HepG2 (cell line): ENCODE results near the gene NFATC3. TPM values are rescaled to one million over a fixed set of nuclear protein-coding genes. Genes with fewer than 3 reads are reported as not detected.

Source experiments
- BRD4 ChIP-seq: sonication (generic); formaldehyde crosslinking; IDR thresholded peaks from 2 replicates; pipeline ENCODE4 v1.4.0; 2020; ENCODE audit warnings: missing genetic modification reagents
- FOXP1 ChIP-seq, 2 experiments: fragments of 450-650 bp in 1 of 2; IDR thresholded peaks; 2 replicates each; pipeline ENCODE4 v1.6.1; 2017 to 2018; ENCODE audit warnings: antibody characterized with exemption in 1 of 2
- MEIS2 ChIP-seq: sonication (generic); formaldehyde crosslinking; IDR thresholded peaks from 2 replicates; pipeline ENCODE4 v1.9.0; 2021; ENCODE audit warnings: mild to moderate bottlenecking, missing genetic modification reagents
- ZFP37 ChIP-seq: sonication (generic); formaldehyde crosslinking; IDR thresholded peaks from 2 replicates; pipeline ENCODE4 v1.4.0; 2020; ENCODE audit warnings: missing genetic modification reagents, borderline replicate concordance
- ZFP41 ChIP-seq: sonication (generic); formaldehyde crosslinking; IDR thresholded peaks from 2 replicates; pipeline ENCODE4 v1.4.0; 2020; ENCODE audit warnings: mild to moderate bottlenecking, missing genetic modification reagents, borderline replicate concordance
- ZNF253 ChIP-seq: sonication (generic); formaldehyde crosslinking; IDR thresholded peaks from 2 replicates; pipeline ENCODE4 v1.8.0; 2022; ENCODE audit warnings: mild to moderate bottlenecking, missing genetic modification reagents, borderline replicate concordance
- ZNF569 ChIP-seq: sonication (generic); formaldehyde crosslinking; IDR thresholded peaks from 2 replicates; pipeline ENCODE4 v1.5.0; 2020; ENCODE audit warnings: mild to moderate bottlenecking, missing genetic modification reagents, moderate library complexity, borderline replicate concordance
- polyA plus RNA-seq, 8 experiments: library from polyadenylated mRNA; depleted of rRNA in 3 of 8; stranded (reverse) in 7 of 8; unstranded in 1 of 8; fragments of >200 nt; fragmentation: Illumina TruSeq in 4 of 8; extraction: Trizol in 4 of 8; gene quantifications; 2 replicates each; pipeline versions ENCODE4 v1.2.1 to v1.2.3, GENCODE V29; 2011 to 2016; ENCODE audit warnings: low read depth in 4 of 8, missing spikeins in 1 of 8, mixed read lengths in 1 of 8; ENCODE audit not compliant: insufficient read depth in 1 of 8
- total RNA-seq, 5 experiments: library from RNA; depleted of rRNA; stranded (reverse); fragments of >200 nt; fragmentation: Illumina TruSeq; extraction: Trizol; gene quantifications; 2 replicates each; pipeline ENCODE4 v1.2.3, GENCODE V29; 2016; ENCODE audit warnings: low read depth in 1 of 5
- TF ChIP-seq, protein P1 (sequence below): sonication (generic); formaldehyde crosslinking; IDR thresholded peaks from 2 replicates; pipeline ENCODE4 v1.4.0; 2020; ENCODE audit warnings: missing genetic modification reagents
- TF ChIP-seq, protein P2 (sequence below): sonication (generic); formaldehyde crosslinking; IDR thresholded peaks from 2 replicates; pipeline ENCODE4 v1.9.0; 2021; ENCODE audit warnings: missing genetic modification reagents, borderline replicate concordance
- TF ChIP-seq, protein P3 (sequence below): IDR thresholded peaks from 2 replicates; pipeline ENCODE4 v1.6.1; 2016; ENCODE audit warnings: missing compliant biosample characterization, missing genetic modification reagents, borderline replicate concordance
- TF ChIP-seq, protein P4 (sequence below): sonication (generic); formaldehyde crosslinking; conservative IDR thresholded peaks from 2 replicates; pipeline ENCODE4 v1.4.0; 2020; ENCODE audit warnings: missing genetic modification reagents
- TF ChIP-seq, protein P5 (sequence below): sonication (generic); formaldehyde crosslinking; IDR thresholded peaks from 2 replicates; pipeline ENCODE4 v1.5.0; 2020; ENCODE audit warnings: missing genetic modification reagents
- TF ChIP-seq, protein P6 (sequence below): sonication (generic); formaldehyde crosslinking; IDR thresholded peaks from 2 replicates; pipeline ENCODE4 v1.5.1; 2020; ENCODE audit warnings: mild to moderate bottlenecking, missing genetic modification reagents, moderate library complexity

The NFATC3 gene
- total and polyA plus RNA-seq, 2 of the 13 experiments (the other 11 are each of a cell fraction or from before 2014, with no cell fraction given), result 52.6 to 62.7 TPM

DNA sequence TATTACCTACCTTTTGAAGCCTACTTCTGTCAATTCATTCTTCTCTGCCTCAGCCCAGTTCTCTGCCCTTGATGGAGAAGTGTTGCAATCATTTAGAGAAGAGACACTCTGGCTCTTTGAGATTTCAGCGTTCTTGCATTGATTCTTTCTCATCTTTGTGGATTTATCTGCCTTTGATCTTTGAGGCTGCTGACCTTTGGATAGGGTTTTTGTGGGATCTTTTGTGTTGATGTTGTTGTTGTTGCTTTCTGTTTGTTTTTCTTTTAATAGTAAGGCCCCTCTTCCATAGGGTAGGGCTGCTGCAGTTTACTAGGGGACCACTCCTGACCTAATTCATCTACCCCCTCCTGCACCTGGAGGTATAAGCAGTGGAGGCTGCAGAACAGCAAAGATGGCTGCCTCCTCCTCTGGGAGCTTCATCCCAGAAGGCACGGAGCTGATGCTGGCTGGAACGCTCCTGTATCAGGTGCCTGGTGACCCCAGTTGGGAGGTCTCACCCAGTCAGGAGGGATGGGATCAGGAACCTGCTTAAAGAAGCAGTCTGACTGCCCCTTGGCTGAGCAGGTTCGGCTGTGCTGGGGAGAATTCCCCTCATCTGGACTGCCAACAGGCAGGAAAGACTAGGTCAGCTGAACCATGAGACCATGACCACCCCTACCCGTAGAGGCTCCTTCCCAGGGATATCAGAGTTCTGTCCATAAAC, 28.0 kb downstream of the NFATC3 start (continued):
- TF ChIP-seq MEIS2 (CRISPR knock-in tag) (no peak), ZFP37 (CRISPR knock-in tag) (no peak), ZNF253 (CRISPR knock-in tag) (no peak), BRD4 (CRISPR knock-in tag) (no peak), ZFP41 (CRISPR knock-in tag) (no peak), FOXP1 (IDR thresholded peaks at IDR 0.05) (peak; percentile 99), FOXP1 (CRISPR knock-in tag; IDR thresholded peaks at IDR 0.05) (peak; percentile 100), ZNF569 (CRISPR knock-in tag) (no peak; the same call in 1 of the 2 replicates)
- TF ChIP-seq, protein P1, sequence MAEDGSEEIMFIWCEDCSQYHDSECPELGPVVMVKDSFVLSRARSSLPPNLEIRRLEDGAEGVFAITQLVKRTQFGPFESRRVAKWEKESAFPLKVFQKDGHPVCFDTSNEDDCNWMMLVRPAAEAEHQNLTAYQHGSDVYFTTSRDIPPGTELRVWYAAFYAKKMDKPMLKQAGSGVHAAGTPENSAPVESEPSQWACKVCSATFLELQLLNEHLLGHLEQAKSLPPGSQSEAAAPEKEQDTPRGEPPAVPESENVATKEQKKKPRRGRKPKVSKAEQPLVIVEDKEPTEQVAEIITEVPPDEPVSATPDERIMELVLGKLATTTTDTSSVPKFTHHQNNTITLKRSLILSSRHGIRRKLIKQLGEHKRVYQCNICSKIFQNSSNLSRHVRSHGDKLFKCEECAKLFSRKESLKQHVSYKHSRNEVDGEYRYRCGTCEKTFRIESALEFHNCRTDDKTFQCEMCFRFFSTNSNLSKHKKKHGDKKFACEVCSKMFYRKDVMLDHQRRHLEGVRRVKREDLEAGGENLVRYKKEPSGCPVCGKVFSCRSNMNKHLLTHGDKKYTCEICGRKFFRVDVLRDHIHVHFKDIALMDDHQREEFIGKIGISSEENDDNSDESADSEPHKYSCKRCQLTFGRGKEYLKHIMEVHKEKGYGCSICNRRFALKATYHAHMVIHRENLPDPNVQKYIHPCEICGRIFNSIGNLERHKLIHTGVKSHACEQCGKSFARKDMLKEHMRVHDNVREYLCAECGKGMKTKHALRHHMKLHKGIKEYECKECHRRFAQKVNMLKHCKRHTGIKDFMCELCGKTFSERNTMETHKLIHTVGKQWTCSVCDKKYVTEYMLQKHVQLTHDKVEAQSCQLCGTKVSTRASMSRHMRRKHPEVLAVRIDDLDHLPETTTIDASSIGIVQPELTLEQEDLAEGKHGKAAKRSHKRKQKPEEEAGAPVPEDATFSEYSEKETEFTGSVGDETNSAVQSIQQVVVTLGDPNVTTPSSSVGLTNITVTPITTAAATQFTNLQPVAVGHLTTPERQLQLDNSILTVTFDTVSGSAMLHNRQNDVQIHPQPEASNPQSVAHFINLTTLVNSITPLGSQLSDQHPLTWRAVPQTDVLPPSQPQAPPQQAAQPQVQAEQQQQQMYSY (CRISPR knock-in tag), result no peak
- TF ChIP-seq, protein P2, sequence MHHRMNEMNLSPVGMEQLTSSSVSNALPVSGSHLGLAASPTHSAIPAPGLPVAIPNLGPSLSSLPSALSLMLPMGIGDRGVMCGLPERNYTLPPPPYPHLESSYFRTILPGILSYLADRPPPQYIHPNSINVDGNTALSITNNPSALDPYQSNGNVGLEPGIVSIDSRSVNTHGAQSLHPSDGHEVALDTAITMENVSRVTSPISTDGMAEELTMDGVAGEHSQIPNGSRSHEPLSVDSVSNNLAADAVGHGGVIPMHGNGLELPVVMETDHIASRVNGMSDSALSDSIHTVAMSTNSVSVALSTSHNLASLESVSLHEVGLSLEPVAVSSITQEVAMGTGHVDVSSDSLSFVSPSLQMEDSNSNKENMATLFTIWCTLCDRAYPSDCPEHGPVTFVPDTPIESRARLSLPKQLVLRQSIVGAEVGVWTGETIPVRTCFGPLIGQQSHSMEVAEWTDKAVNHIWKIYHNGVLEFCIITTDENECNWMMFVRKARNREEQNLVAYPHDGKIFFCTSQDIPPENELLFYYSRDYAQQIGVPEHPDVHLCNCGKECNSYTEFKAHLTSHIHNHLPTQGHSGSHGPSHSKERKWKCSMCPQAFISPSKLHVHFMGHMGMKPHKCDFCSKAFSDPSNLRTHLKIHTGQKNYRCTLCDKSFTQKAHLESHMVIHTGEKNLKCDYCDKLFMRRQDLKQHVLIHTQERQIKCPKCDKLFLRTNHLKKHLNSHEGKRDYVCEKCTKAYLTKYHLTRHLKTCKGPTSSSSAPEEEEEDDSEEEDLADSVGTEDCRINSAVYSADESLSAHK, result no peak
- TF ChIP-seq, protein P3, sequence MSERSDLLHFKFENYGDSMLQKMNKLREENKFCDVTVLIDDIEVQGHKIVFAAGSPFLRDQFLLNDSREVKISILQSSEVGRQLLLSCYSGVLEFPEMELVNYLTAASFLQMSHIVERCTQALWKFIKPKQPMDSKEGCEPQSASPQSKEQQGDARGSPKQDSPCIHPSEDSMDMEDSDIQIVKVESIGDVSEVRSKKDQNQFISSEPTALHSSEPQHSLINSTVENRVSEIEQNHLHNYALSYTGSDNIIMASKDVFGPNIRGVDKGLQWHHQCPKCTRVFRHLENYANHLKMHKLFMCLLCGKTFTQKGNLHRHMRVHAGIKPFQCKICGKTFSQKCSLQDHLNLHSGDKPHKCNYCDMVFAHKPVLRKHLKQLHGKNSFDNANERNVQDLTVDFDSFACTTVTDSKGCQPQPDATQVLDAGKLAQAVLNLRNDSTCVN (CRISPR knock-in tag), result no peak
- TF ChIP-seq, protein P4, sequence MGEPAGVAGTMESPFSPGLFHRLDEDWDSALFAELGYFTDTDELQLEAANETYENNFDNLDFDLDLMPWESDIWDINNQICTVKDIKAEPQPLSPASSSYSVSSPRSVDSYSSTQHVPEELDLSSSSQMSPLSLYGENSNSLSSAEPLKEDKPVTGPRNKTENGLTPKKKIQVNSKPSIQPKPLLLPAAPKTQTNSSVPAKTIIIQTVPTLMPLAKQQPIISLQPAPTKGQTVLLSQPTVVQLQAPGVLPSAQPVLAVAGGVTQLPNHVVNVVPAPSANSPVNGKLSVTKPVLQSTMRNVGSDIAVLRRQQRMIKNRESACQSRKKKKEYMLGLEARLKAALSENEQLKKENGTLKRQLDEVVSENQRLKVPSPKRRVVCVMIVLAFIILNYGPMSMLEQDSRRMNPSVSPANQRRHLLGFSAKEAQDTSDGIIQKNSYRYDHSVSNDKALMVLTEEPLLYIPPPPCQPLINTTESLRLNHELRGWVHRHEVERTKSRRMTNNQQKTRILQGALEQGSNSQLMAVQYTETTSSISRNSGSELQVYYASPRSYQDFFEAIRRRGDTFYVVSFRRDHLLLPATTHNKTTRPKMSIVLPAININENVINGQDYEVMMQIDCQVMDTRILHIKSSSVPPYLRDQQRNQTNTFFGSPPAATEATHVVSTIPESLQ (CRISPR knock-in tag), result no peak
- TF ChIP-seq, protein P5, sequence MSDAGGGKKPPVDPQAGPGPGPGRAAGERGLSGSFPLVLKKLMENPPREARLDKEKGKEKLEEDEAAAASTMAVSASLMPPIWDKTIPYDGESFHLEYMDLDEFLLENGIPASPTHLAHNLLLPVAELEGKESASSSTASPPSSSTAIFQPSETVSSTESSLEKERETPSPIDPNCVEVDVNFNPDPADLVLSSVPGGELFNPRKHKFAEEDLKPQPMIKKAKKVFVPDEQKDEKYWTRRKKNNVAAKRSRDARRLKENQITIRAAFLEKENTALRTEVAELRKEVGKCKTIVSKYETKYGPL (CRISPR knock-in tag), result no peak
- TF ChIP-seq, protein P6, sequence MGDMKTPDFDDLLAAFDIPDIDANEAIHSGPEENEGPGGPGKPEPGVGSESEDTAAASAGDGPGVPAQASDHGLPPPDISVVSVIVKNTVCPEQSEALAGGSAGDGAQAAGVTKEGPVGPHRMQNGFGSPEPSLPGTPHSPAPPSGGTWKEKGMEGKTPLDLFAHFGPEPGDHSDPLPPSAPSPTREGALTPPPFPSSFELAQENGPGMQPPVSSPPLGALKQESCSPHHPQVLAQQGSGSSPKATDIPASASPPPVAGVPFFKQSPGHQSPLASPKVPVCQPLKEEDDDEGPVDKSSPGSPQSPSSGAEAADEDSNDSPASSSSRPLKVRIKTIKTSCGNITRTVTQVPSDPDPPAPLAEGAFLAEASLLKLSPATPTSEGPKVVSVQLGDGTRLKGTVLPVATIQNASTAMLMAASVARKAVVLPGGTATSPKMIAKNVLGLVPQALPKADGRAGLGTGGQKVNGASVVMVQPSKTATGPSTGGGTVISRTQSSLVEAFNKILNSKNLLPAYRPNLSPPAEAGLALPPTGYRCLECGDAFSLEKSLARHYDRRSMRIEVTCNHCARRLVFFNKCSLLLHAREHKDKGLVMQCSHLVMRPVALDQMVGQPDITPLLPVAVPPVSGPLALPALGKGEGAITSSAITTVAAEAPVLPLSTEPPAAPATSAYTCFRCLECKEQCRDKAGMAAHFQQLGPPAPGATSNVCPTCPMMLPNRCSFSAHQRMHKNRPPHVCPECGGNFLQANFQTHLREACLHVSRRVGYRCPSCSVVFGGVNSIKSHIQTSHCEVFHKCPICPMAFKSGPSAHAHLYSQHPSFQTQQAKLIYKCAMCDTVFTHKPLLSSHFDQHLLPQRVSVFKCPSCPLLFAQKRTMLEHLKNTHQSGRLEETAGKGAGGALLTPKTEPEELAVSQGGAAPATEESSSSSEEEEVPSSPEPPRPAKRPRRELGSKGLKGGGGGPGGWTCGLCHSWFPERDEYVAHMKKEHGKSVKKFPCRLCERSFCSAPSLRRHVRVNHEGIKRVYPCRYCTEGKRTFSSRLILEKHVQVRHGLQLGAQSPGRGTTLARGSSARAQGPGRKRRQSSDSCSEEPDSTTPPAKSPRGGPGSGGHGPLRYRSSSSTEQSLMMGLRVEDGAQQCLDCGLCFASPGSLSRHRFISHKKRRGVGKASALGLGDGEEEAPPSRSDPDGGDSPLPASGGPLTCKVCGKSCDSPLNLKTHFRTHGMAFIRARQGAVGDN (CRISPR knock-in tag), result peak; percentile 69
